ENCODE measurements around the gene GPC3. TPM values are rescaled to one million over a fixed set of nuclear protein-coding genes. Genes with fewer than 3 reads are reported as not detected.

Gene GPC3
- total RNA-seq, 6 experiments from 2014 or later, result 0.31 to 6.8 (median 1.8) TPM

- no peak overlapping the region for H3K4me3 ChIP-seq
- 60% methylated on average over 2 of the region's 2 CpGs for WGBS (ENCODE audit: insufficient coverage, low coverage, low lambda C conversion rate, missing lambda C conversion rate)
- H3K36me3 ChIP-seq, result no peaks in the 10 kb centered on the region
- ATAC-seq (no peak), DNase-seq (no peak)
- no peaks in the 10 kb centered on the region for H3K4me1 ChIP-seq
- H3K9me3 ChIP-seq, result no peaks in the 10 kb centered on the region
- TF ChIP-seq POLR2A (IDR thresholded peaks at IDR 0.05), result no peak
- TF ChIP-seq, protein P1, sequence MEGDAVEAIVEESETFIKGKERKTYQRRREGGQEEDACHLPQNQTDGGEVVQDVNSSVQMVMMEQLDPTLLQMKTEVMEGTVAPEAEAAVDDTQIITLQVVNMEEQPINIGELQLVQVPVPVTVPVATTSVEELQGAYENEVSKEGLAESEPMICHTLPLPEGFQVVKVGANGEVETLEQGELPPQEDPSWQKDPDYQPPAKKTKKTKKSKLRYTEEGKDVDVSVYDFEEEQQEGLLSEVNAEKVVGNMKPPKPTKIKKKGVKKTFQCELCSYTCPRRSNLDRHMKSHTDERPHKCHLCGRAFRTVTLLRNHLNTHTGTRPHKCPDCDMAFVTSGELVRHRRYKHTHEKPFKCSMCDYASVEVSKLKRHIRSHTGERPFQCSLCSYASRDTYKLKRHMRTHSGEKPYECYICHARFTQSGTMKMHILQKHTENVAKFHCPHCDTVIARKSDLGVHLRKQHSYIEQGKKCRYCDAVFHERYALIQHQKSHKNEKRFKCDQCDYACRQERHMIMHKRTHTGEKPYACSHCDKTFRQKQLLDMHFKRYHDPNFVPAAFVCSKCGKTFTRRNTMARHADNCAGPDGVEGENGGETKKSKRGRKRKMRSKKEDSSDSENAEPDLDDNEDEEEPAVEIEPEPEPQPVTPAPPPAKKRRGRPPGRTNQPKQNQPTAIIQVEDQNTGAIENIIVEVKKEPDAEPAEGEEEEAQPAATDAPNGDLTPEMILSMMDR (IDR thresholded peaks at IDR 0.05), result no peak
- H3K27me3 ChIP-seq, result peaks cover 0 to 8% of the 10 kb centered on the region in 2 donors
- no peak overlapping the region for H3K27ac ChIP-seq
- intact Hi-C loops (cut with DNase I), result no loop called here
Observed at GRCh38 chrX:133913658-133914388, 71.6 kb downstream of the GPC3 start.

DNA sequence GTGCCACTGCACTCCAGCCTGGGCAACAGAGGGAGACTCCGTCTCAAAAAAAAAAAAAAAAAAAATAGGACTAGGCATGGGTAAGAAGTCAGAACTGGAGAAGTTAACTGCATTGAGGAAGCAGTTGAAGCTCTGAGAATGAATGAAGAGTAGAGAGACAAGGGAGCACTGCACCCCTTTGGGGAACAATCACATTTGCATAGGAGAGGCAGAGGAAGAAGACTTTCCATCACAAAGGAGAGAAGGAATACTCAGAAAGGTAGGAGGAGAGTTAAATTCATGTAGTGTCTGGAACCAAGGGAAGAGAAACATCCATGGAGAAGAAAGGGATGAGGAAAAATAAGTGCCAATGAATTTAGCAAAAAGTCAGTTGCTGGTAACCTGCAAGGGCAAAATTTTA, 72.4 kb downstream of the GPC3 start:
- Histone ChIP-seq H3K4me3 (no peak overlapping the region), H3K36me3 (no peaks in the 10 kb centered on the region), H3K4me1 (no peaks in the 10 kb centered on the region), H3K27me3 (peaks cover 0 to 8% of the 10 kb centered on the region in 2 donors), H3K27ac (no peak overlapping the region), H3K9me3 (no peaks in the 10 kb centered on the region)
- TF ChIP-seq POLR2A (IDR thresholded peaks at IDR 0.05), result no peak
- DNase-seq (no peak), ATAC-seq (no peak)
- 64% methylated on average over 1 of the region's 1 CpG for WGBS (ENCODE audit: insufficient coverage, low coverage, low lambda C conversion rate, missing lambda C conversion rate)
- intact Hi-C loops (cut with DNase I), result no loop called here

GRCh38 chrX:133911825-133912495, 73.4 kb downstream of the GPC3 start:
- no peaks in the 10 kb centered on the region for H3K27me3 ChIP-seq
- no peaks in the 10 kb centered on the region for H3K9me3 ChIP-seq
- no peak for TF ChIP-seq POLR2A (IDR thresholded peaks at IDR 0.05)
- TF ChIP-seq, protein P1 (IDR thresholded peaks at IDR 0.05), result no peak
- H3K4me3 ChIP-seq, result no peak overlapping the region
- no peaks in the 10 kb centered on the region for H3K4me1 ChIP-seq
- intact Hi-C loops (cut with DNase I), result no loop called here
- WGBS (ENCODE audit: insufficient coverage, low coverage, low lambda C conversion rate, missing lambda C conversion rate), result 33% methylated on average over 4 of the region's 4 CpGs
- no peak overlapping the region for H3K27ac ChIP-seq
- DNase-seq (no peak), ATAC-seq (no peak)
- no peaks in the 10 kb centered on the region for H3K36me3 ChIP-seq

DNA sequence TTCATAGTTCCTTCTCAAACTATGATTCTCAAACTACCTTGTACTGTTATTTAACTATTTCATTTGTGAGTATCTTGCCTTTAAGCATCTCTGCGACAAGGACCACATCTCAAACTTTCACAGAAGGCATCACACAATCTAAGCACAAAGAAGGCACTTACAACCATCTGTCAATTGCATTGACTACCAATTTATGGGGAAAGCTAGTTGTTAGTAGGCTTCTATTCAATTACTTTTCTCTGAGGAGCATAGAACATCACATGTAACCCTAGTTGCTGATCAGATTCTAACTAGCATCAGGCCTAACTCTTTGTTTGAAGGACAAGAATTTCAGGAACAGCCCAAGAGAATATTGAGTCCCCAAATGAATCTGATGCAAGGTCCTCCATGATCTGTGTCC, 74.9 kb downstream of the GPC3 start:
- no peak for DNase-seq
- WGBS (ENCODE audit: insufficient coverage, low coverage, low lambda C conversion rate, missing lambda C conversion rate), result 54% methylated on average over 1 of the region's 1 CpG
- no peak overlapping the region for H3K27ac ChIP-seq
- no peak for ATAC-seq
- H3K27me3 ChIP-seq, result no peaks in the 10 kb centered on the region
- intact Hi-C loops (cut with DNase I), result no loop called here
- no peaks in the 10 kb centered on the region for H3K36me3 ChIP-seq
- no peak for TF ChIP-seq POLR2A (IDR thresholded peaks at IDR 0.05)
- TF ChIP-seq, protein P1 (IDR thresholded peaks at IDR 0.05), result no peak
- H3K9me3 ChIP-seq, result no peaks in the 10 kb centered on the region
- H3K4me3 ChIP-seq, result no peak overlapping the region
- H3K4me1 ChIP-seq, result no peaks in the 10 kb centered on the region

GRCh38 chrX:133909888-133910287, 75.5 kb downstream of the GPC3 start:
- no peaks in the 10 kb centered on the region for H3K9me3 ChIP-seq
- no peaks in the 10 kb centered on the region for H3K4me1 ChIP-seq
- no peaks in the 10 kb centered on the region for H3K36me3 ChIP-seq
- DNase-seq (no peak), ATAC-seq (no peak)
- H3K27me3 ChIP-seq, result no peaks in the 10 kb centered on the region
- TF ChIP-seq, protein P1 (IDR thresholded peaks at IDR 0.05), result no peak
- TF ChIP-seq POLR2A (IDR thresholded peaks at IDR 0.05), result no peak
- no peak overlapping the region for H3K27ac ChIP-seq
- intact Hi-C loops (cut with DNase I), result no loop called here
- H3K4me3 ChIP-seq, result no peak overlapping the region

Measured in right lobe of liver (tissue), 6 donors.